Aorta (tissue), 5 donors: ENCODE data around the gene TYMS. TPM values are rescaled to one million over a fixed set of nuclear protein-coding genes. Genes with fewer than 3 reads are reported as not detected.

Experiments used
- ATAC-seq: fragments of 200-7000 bp; cut with Tn5 transposase; one replicate; pipeline ENCODE4 v1.9.1; 2022; ENCODE audit warnings: moderate library complexity; ENCODE audit not compliant: low FRiP score
- DNase-seq, 2 donors: peaks; one replicate each; pipeline ENCODE4 v3.0.0-alpha.2; 2020
- H3K27ac ChIP-seq, 2 donors: one replicate each; pipeline ENCODE4 v1.5.1; 2013; ENCODE audit warnings: low read length in 2 of 2, mild to moderate bottlenecking in 2 of 2, moderate library complexity in 2 of 2, control low read depth in 1 of 2, inconsistent platforms in 1 of 2, low read depth in 1 of 2
- H3K27me3 ChIP-seq, 2 donors: one replicate each; pipeline ENCODE4 v1.6.1; 2013; ENCODE audit warnings: control low read depth in 1 of 2, low read length in 1 of 2, mild to moderate bottlenecking in 1 of 2, moderate library complexity in 1 of 2; ENCODE audit not compliant: insufficient read depth in 2 of 2, control insufficient read depth in 1 of 2
- H3K36me3 ChIP-seq, 2 donors: one replicate each; pipeline ENCODE4 v1.6.1; 2013; ENCODE audit warnings: control low read depth in 1 of 2, low read length in 1 of 2, mild to moderate bottlenecking in 1 of 2; ENCODE audit not compliant: insufficient read depth in 2 of 2, control insufficient read depth in 1 of 2
- H3K4me1 ChIP-seq, 2 donors: one replicate each; pipeline ENCODE4 v1.6.1; 2013; ENCODE audit warnings: low read length in 2 of 2, control low read depth in 1 of 2, mild to moderate bottlenecking in 1 of 2, moderate library complexity in 1 of 2; ENCODE audit not compliant: insufficient read depth in 2 of 2, control insufficient read depth in 1 of 2
- H3K4me3 ChIP-seq, 2 donors: one replicate each; pipeline ENCODE4 v1.5.1; 2013; ENCODE audit warnings: low read length in 2 of 2, control low read depth in 1 of 2, mild to moderate bottlenecking in 1 of 2
- H3K9me3 ChIP-seq: one replicate; pipeline ENCODE4 v1.6.1; 2013; ENCODE audit warnings: mild to moderate bottlenecking, low read length; ENCODE audit not compliant: control insufficient read depth
- WGBS, 2 donors: extraction: QIAGEN DNeasy Blood & Tissue Kit; methylation state at CpG; one replicate each; pipeline ENCODE4 v1.1.7; 2013; 5-methylcytosine and 5-hydroxymethylcytosine counted together
- intact Hi-C, 2 donors: fragments of 100-400 bp; cut with DNase I; formaldehyde crosslinking; loops; one replicate each; pipeline versions ENCODE4 v1.14.2 to v1.15.0; 2022
- polyA plus RNA-seq, 2 donors: library from polyadenylated mRNA; stranded (reverse); fragments of 200-250 nt; gene quantifications; one replicate each; pipeline ENCODE4 v1.2.3, GENCODE V29; 2013
- total RNA-seq, 2 donors: library from RNA; stranded (reverse); fragmentation: NEBNext Ultra II Directional; extraction: Animal tissue kit (Norgen Biotek cat#: 25700); gene quantifications; one replicate each; pipeline ENCODE4 v1.2.1, GENCODE V29; 2021
- donor health status: healthy with polysubstance abuse.
- donor health status: Bipolar disorder and iron deficiency.
- donor health status: DM: no; HTN: no; CAD: no.
- donor health status: DM: no; HTN: no; CAD: no.
- donor health status: DM: yes; HTN: yes; CAD: no.

TYMS gene
- total and polyA plus RNA-seq, 4 donors, result 1.3 to 5.6 (median 4.3) TPM

DNA sequence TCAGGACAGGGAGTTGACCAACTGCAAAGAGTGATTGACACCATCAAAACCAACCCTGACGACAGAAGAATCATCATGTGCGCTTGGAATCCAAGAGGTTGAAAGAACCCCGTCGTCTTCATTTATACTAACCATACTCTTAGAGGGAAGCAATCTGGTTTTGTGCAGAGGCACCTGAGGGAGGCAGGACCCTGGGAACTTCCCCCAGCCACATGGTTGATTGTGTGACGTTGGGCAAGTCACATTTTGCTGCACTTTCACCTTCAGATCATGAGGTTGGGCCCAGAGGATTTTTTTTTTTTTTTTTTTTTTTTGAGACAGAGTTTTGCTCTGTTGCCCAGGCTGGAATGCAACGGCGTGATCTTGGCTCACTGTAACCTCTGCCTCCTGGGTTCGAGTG is 11.6 kb downstream of the TYMS start:
- ATAC-seq, result no peak
- intact Hi-C loops, result no loop called here

DNA sequence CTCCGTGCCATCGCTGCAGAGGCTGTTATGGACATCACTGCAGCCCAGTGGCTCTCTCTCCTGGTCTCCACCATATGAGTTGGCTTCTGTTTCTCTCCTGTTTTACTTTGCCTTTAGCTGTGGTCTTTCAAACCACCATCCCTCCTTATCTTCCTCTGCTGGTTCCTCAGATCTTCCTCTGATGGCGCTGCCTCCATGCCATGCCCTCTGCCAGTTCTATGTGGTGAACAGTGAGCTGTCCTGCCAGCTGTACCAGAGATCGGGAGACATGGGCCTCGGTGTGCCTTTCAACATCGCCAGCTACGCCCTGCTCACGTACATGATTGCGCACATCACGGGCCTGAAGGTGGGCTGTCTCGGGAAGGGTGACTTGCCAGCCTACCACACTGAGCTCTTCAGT is 13.1 kb downstream of the TYMS start:
- no peak for DNase-seq
- no peaks in the 10 kb centered on the region for H3K27me3 ChIP-seq
- H3K9me3 ChIP-seq, result no peaks in the 10 kb centered on the region
- H3K4me1 ChIP-seq, result no peaks in the 10 kb centered on the region
- H3K27ac ChIP-seq, result no peak overlapping the region
- no peak for ATAC-seq
- intact Hi-C loops, result no loop called here
- WGBS, 2 donors, result 96 to 97% methylated on average over 11 of the region's 11 CpGs
- no peak overlapping the region for H3K4me3 ChIP-seq
- H3K36me3 ChIP-seq, result peaks cover 2 to 8% of the 10 kb centered on the region in 2 donors

More for the DNA sequence above, 11.6 kb downstream of the TYMS start:
- Histone ChIP-seq H3K36me3 (peaks cover 0 to 8% of the 10 kb centered on the region in 2 donors), H3K4me3 (no peak overlapping the region), H3K27me3 (no peaks in the 10 kb centered on the region), H3K27ac (no peak overlapping the region), H3K9me3 (no peaks in the 10 kb centered on the region), H3K4me1 (no peaks in the 10 kb centered on the region)
- no peak for DNase-seq
- WGBS, 2 donors, result 93% methylated on average over 8 of the region's 8 CpGs

DNA sequence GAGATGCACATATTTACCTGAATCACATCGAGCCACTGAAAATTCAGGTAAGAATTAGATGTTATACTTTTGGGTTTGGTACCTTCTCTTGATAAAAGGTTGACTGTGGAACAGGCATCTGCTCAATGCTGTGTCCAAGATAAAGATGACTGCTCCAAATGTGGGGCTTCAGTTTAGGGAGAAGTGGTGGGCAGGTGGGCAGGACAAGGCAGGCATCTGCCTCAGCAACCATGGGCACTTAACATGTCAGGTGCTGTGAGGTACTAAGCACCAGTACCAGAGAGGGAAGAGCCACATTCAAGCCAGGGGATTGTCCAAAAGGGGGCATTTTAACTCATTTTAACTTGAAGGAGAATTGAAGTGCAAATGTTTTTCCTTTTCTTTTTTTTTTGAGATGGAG is 14.0 kb downstream of the TYMS start:
- WGBS, 2 donors, result 93 to 94% methylated on average over 1 of the region's 1 CpG
- intact Hi-C loops, result no loop called here

DNA sequence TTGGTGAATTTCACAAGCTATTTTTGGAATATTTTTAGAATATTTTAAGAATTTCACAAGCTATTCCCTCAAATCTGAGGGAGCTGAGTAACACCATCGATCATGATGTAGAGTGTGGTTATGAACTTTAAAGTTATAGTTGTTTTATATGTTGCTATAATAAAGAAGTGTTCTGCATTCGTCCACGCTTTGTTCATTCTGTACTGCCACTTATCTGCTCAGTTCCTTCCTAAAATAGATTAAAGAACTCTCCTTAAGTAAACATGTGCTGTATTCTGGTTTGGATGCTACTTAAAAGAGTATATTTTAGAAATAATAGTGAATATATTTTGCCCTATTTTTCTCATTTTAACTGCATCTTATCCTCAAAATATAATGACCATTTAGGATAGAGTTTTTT is 15.9 kb downstream of the TYMS start:
- H3K4me1 ChIP-seq, result no peaks in the 10 kb centered on the region
- intact Hi-C loops, result no loop called here
- no peaks in the 10 kb centered on the region for H3K27me3 ChIP-seq
- no peak overlapping the region for H3K4me3 ChIP-seq
- peaks cover 4 to 8% of the 10 kb centered on the region in 2 donors for H3K36me3 ChIP-seq
- no peak for DNase-seq
- H3K27ac ChIP-seq, result no peak overlapping the region
- no peak for ATAC-seq
- WGBS, 2 donors, result 27% methylated on average over 3 of the region's 3 CpGs
- no peaks in the 10 kb centered on the region for H3K9me3 ChIP-seq

More for the DNA sequence above, 14.0 kb downstream of the TYMS start:
- Histone ChIP-seq H3K4me3 (no peak overlapping the region), H3K4me1 (no peaks in the 10 kb centered on the region), H3K27ac (no peak overlapping the region), H3K36me3 (peaks cover 2 to 8% of the 10 kb centered on the region in 2 donors), H3K27me3 (no peaks in the 10 kb centered on the region), H3K9me3 (no peaks in the 10 kb centered on the region)
- DNase-seq, result no peak
- ATAC-seq, result no peak

DNA sequence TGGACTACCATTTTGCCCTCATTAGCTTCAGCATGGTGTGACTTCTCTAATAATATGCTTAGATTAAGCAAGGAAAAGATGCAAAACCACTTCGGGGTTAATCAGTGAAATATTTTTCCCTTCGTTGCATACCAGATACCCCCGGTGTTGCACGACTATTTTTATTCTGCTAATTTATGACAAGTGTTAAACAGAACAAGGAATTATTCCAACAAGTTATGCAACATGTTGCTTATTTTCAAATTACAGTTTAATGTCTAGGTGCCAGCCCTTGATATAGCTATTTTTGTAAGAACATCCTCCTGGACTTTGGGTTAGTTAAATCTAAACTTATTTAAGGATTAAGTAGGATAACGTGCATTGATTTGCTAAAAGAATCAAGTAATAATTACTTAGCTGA is 16.3 kb downstream of the TYMS start:
- intact Hi-C loops, result no loop called here
- H3K9me3 ChIP-seq, result no peaks in the 10 kb centered on the region
- no peak overlapping the region for H3K27ac ChIP-seq
- no peak for DNase-seq
- 33 to 39% methylated on average over 5 of the region's 5 CpGs for WGBS, 2 donors
- H3K4me1 ChIP-seq, result no peaks in the 10 kb centered on the region
- no peak for ATAC-seq
- peaks cover 4 to 8% of the 10 kb centered on the region in 2 donors for H3K36me3 ChIP-seq
- no peaks in the 10 kb centered on the region for H3K27me3 ChIP-seq
- H3K4me3 ChIP-seq, result no peak overlapping the region

DNA sequence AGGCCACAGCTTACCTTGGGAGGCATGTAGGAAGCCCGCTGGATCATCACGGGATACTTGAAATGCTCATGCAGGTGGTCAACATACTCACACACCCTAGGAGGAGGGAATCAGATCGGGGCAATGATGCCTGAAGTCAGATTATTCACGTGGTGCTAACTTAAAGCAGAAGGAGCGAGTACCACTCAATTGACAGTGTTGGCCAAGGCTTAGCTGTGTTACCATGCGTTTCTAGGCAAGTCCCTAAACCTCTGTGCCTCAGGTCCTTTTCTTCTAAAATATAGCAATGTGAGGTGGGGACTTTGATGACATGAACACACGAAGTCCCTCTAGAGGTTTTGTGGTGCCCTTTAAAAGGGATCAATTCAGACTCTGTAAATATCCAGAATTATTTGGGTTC is 17.9 kb downstream of the TYMS start:
- Histone ChIP-seq H3K4me1 (no peaks in the 10 kb centered on the region), H3K36me3 (peaks cover 4 to 8% of the 10 kb centered on the region in 2 donors), H3K27me3 (no peaks in the 10 kb centered on the region), H3K4me3 (no peak overlapping the region), H3K9me3 (no peaks in the 10 kb centered on the region), H3K27ac (no peak overlapping the region)
- 95 to 96% methylated on average over 7 of the region's 7 CpGs for WGBS, 2 donors
- no peak for DNase-seq
- intact Hi-C loops, result no loop called here
- ATAC-seq, result no peak

DNA sequence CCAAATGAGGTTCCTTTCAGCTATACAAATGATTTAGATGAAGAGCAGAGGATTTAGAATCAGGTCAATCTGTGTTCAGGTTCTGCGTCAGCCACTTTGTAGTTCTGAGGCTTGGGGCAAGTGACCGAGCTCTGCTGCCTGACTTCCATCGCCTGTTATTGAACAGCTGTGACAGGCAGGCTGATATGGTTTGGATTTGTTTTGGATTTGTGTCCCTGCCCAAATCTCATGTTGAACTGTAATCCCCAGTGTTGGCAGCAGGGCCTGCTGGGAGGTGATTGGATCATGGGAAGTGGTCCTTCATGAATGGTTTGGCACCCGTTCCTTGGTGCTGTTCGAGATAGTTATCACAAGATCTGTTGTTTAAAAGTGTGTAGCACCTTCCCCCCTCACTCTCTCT is 18.6 kb downstream of the TYMS start:
- H3K27me3 ChIP-seq, result no peaks in the 10 kb centered on the region
- no peak overlapping the region for H3K27ac ChIP-seq
- no peak overlapping the region for H3K4me3 ChIP-seq
- H3K9me3 ChIP-seq, result no peaks in the 10 kb centered on the region
- H3K36me3 ChIP-seq, result peaks cover 4 to 8% of the 10 kb centered on the region in 2 donors
- intact Hi-C loops, result no loop called here
- no peak for ATAC-seq
- WGBS, 2 donors, result 55 to 77% methylated on average over 5 of the region's 5 CpGs
- H3K4me1 ChIP-seq, result no peaks in the 10 kb centered on the region
- no peak for DNase-seq

DNA sequence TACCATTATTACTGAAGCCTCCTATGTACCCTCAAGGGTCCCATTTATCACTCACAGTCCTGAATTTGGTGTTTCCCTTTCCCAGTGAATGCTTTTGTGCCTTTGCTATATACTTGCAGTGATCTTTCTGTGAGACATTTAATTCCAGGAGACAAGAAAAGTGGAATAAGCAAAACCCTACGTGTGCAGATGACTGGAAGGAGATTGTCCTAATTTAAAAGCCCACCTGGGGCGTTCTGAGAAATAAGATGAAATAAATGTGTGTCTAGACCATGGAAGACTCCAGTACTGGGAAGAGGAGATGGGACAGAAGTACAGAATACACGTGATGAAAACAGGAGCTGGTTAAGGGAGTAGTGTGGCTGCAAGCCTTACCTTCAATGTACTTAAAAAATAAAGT is 19.3 kb downstream of the TYMS start:
- intact Hi-C loops, result no loop called here
- WGBS, 2 donors, result 85 to 88% methylated on average over 3 of the region's 3 CpGs
- H3K36me3 ChIP-seq, result peaks cover 7 to 8% of the 10 kb centered on the region in 2 donors

DNA sequence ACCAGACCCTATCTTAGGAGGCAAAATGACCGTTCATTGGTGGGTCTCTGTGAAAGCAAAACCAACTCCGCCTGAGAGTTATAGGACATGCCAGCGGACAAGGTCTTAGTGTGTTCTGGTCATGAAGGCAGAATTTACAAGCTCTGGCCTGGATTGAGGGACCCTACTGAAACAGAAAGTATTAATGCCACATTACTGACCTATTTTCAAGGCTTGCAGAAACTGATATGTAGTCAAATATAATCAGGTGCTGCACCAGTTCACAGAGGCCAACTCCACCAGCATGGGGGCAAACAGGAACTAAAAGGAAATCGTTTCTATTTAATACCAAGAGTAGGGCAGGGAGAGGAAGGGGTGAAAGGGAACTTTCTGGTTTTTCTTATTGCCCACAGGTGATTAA is 19.7 kb downstream of the TYMS start:
- H3K4me3 ChIP-seq, result no peak overlapping the region
- intact Hi-C loops, result no loop called here
- WGBS, 2 donors, result 59 to 87% methylated on average over 4 of the region's 4 CpGs

More for the DNA sequence above, 19.3 kb downstream of the TYMS start:
- ATAC-seq, result no peak
- Histone ChIP-seq H3K9me3 (no peaks in the 10 kb centered on the region), H3K27me3 (no peaks in the 10 kb centered on the region), H3K4me3 (no peak overlapping the region), H3K27ac (no peak overlapping the region), H3K4me1 (no peaks in the 10 kb centered on the region)
- no peak for DNase-seq

More for the DNA sequence above, 19.7 kb downstream of the TYMS start:
- DNase-seq (no peak), ATAC-seq (no peak)
- Histone ChIP-seq H3K9me3 (no peaks in the 10 kb centered on the region), H3K27ac (no peak overlapping the region), H3K36me3 (peaks cover 7% of the 10 kb centered on the region in 2 donors), H3K27me3 (no peaks in the 10 kb centered on the region), H3K4me1 (no peaks in the 10 kb centered on the region)
